Fibroblast of skin of back (primary cell): ENCODE results near the gene SCLY.

Source experiments
- DNase-seq: peaks from one replicate; pipeline ENCODE4 v3.0.0-alpha.2; 2013

The SCLY gene

DNA sequence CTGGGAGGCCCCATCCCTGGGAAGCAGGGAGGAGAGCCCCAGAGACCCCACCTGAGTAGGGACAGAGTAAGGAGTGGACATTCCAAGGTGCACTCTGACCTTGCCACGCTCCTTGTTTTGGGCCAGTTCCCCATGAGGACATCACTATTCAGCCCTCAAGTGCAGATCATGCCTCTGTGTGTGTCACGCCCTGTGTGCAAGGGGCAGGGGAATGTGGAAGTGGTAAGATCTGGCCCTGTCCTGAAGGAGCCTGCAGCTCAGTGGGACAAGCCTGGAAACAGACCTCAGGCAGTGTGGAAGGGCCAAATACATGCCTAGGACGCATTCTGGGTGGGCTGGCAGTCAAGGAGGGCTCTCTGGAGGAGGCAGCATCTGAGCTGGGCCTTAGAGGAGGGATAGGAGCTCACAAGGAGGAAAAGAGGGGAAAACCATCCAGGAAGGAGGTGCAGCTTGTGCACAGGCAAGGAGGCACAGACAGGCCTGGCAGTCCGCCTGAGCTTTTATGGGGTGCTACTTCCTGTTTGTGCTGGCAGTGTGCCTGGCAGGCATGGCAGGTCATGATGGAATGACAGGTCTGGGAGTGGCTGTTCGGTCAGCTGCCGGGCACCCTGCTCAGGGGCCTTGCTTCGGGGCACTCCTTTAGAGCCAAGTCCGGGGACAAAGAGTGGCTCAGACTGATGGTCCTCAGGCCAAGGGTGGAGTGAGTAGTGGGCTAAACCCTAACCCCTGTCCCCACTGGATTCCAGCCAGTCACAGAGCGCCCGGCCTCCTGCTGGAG, 80.9 kb downstream of the SCLY start:
- no peak for DNase-seq

DNA sequence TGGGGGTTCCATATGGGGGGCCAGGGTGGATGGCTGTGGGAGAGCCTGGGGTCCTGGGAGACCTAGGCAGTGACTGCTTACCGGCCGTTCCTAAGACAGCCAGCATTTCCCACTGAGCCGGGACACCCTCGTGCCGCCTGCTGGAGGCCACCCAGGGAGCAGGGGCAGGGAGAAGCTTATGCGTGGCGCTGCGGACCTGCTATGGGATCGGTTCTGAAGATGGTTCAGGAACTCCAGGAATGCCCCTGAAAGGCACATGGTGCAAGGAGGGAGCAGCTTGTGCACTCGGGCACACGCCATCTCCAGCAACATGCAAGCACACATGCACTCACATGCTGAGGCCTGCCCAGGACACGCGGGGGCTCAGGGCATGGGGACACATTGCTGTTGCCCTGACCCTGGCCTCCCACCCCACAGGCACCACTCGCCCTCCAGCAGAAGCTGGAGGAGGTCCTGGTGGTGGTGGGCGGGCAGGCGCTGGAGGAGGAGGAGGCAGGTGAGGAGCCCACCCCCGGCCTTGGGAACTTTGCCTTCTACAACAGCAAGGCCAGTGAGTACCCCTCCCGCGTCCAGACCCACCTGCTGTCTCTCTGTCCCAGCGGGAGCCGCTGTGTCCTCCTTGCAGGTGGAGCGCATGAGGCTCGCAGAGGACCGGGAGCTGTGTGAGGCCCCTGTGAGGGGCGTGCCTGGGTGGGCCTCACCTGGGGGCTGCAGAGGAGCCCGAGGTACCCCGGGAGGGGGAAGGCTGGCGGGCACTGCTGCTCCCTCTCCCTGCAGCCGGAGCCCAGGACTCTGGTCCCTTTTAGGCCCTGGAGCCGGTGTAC, 81.8 kb downstream of the SCLY start:
- no peak for DNase-seq

DNA sequence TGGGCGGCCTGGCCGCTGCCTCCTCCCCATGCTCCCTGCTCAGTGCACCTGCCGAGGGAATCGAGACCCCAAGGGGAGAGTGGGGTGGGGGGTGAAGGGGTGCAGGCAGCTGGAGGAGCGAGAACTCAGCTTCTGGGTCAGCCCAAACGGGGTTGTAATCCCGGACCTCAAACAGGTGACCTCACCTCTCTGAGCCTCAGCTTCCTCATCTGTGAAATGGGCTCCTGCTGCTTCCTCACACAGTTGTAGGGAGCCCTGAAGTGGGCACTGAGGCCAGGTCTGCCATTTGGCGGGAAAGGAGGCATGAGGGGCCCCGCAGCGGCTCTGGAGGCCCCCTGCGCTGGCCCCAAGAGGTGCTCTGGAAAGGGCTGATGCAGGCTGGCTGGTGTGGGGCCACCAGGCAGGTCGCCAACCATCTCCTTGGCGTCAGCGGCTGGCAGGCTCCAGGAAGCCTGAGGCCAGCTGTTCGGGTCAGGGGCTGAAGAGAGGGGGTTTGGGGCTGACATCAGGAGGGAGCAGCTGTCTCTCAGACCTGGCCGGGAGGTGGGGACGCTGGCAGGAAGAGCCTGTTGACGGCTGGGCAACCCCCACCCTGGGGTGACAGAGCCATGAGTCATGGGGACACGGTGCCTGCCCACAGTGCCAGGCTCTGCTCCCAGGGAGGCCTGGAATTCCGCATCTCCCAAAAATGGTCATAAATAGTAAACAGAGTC, 82.6 kb downstream of the SCLY start:
- DNase-seq = peak; percentile 84

DNA sequence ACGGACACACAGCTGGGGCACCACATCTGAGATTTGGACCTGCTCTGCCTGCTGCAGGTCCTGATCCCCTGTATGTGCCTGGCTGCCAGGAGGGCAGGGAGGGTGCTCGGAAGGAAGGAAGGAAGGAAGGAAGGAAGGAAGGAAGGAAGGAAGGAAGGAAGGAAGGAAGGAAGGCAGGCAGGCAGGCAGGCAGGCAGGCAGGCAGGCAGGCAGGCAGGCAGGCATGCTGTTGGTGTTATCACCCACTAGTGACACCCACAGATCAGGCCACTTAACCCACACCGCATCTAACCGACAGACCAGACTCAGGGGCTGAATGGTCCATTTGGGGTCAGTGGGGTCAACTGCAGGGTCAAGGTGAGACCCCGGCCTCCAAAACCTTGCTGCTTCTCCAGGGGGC, 83.5 kb downstream of the SCLY start:
- DNase-seq = no peak

DNA sequence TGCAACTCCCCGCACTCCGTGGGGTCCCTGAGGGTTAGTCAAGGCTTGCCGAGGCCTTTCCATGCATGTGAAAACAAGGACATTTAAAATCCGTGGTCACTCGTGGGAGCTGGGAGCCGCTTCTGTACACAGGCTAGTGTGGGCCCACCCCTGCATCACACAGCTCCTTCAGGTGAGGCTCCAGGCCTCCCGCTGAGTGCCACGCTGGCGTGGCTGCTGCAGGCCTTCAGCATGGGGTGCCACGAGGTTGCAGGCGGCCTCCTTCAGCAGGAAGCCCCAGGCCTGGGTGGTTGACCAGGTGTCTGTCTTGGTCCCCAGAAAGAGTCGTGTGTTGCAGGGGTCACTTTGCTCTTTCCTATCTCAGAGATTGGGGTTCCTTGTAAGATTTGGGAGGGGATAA, 84.2 kb downstream of the SCLY start:
- DNase-seq = no peak

DNA sequence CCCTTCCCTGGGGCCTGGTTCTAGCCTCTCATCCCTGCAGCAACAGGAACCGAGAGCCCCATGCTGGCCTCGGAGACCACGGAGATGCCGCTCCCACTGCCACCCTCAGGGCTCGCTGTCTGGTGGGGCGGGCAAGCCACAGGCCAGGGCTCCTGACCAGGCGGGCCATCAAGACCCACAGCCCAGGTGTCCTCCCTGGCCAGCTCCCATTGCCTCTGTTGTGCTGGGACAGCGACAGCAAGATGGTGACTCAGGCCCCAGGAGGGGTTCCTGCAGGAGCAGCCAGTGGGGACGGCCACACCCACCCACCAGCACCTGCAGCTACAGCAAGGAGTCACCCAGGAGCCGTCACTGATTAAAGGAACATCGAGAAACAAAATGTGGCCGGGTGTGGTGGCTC, 85.0 kb downstream of the SCLY start:
- no peak for DNase-seq

DNA sequence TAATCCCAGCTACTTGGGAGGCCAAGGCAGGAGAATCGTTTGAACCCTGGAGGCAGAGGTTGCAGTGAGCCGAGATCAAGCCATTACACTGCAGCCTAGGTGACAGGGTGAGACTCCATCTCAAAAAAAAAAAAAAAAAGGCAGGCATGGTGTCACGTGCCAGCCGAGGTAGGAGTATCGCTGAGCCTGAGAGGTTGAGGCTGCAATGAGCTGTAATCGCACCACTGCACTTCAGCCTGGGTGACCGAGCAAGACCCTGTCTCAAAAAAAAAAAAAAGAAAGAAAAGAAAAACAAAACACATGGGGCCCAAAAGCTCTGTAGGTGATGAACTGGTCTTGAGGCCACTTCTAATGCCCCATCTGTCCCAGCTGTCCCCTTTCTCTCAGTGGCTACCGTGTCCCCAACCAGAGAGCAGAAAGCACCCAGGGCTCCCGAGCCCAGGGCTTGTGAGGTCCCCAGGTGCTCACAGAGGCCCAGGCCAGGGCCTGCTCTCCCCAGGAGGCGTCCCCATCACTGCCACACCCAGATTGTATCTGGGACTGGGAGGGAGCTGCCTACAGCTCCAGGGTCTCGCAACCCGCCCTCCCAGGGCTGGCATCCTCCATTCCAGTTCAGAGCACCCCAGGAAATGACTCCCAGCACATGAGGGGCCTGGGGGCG, 86.2 kb downstream of the SCLY start:
- no peak for DNase-seq

DNA sequence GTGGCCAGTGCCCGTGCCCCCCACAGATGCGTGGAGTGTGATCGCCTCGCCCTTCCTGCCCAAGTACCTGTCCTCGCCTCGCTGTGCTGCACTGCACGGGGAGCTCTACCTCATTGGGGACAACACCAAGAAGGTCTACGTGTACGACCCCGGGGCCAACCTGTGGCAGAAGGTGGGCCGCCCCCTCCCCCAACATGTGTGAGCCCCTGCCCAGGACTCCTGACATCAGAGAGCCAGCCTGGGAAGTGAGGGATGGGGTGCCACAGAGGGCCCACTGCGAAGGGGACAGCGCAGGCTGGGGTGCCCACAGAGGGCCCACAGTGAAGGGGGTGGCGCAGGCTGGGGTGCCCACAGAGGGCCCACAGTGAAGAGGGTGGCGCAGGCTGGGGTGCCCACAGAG, 88.2 kb downstream of the SCLY start:
- no peak for DNase-seq
